COLO668 (cell line): ENCODE measurements around the gene CIC.
"Not testable (repeated sequence)": the region's sequence is repeated elsewhere in the genome, so short reads cannot be mapped to it uniquely, and the experiment has no call there.

ENCODE experiments used
- DNase-seq: peaks from one replicate; lab custom pipeline; 2025; ENCODE audit not compliant: unreplicated experiment; lab: John Stamatoyannopoulos, UW

The CIC gene

GRCh38 chr19:42254089-42254849 is 14.8 kb upstream of the CIC start:
- peak; percentile 52 for DNase-seq

GRCh38 chr19:42254850-42255765 is 13.9 kb upstream of the CIC start, which contains the start of gene ERF:
Gene ERF, minus strand, starts transcription at chr19:42255128. Its CDS starts 129 bp downstream, at chr19:42254999.
- DNase-seq = peak; percentile 92

- peak; percentile 33 for DNase-seq
Measured at GRCh38 chr19:42255766-42256745, 13.0 kb upstream of the CIC start.

- not testable (repeated sequence) for DNase-seq
Measured at GRCh38 chr19:42257842-42258241, 11.2 kb upstream of the CIC start.

GRCh38 chr19:42261763-42262162 is 7.3 kb upstream of the CIC start:
- DNase-seq = no peak

- not testable (repeated sequence) for DNase-seq
Measured at GRCh38 chr19:42266105-42266504, 2.9 kb upstream of the CIC start.

- not testable (repeated sequence) for DNase-seq
Measured at GRCh38 chr19:42266928-42267603, 2.0 kb upstream of the CIC start.

- DNase-seq = peak; percentile 23
Measured at GRCh38 chr19:42267644-42268141, 1.4 kb upstream of the CIC start.

GRCh38 chr19:42268142-42268703 is 829 bp upstream of the CIC start:
- DNase-seq = peak; percentile 98

GRCh38 chr19:42269478-42270345 is 660 bp downstream of the CIC start:
- DNase-seq = no peak

- peak; percentile 62 for DNase-seq
Measured at GRCh38 chr19:42270346-42271044, 1.4 kb downstream of the CIC start.

- DNase-seq = no peak
Measured at GRCh38 chr19:42271045-42271419, 2.0 kb downstream of the CIC start.

GRCh38 chr19:42271861-42272534 is 2.9 kb downstream of the CIC start:
- no peak for DNase-seq

GRCh38 chr19:42272535-42272897 is 3.5 kb downstream of the CIC start:
- no peak for DNase-seq

- DNase-seq = no peak
Measured at GRCh38 chr19:42272989-42273406, 3.9 kb downstream of the CIC start.

- no peak for DNase-seq
Measured at GRCh38 chr19:42273407-42274064, 4.5 kb downstream of the CIC start.

GRCh38 chr19:42274065-42274682 is 5.1 kb downstream of the CIC start:
- DNase-seq = no peak
